Stimulated activated CD8-positive, alpha-beta memory T cell treated with anti-CD3 and anti-CD28 coated beads, Interleukin-12 subunit alpha, Interleukin-12 subunit beta, amount 100 ng/mL, for 24 hours (primary cell): ENCODE results near the gene CFAP20DC.
"Not testable (repeated sequence)": the region's sequence is repeated elsewhere in the genome, so short reads cannot be mapped to it uniquely, and the experiment has no call there.

Source experiments
- DNase-seq: peaks from one replicate; pipeline ENCODE4 v3.0.0-alpha.2; 2020; ENCODE audit errors: extremely low read depth

The CFAP20DC gene

DNA sequence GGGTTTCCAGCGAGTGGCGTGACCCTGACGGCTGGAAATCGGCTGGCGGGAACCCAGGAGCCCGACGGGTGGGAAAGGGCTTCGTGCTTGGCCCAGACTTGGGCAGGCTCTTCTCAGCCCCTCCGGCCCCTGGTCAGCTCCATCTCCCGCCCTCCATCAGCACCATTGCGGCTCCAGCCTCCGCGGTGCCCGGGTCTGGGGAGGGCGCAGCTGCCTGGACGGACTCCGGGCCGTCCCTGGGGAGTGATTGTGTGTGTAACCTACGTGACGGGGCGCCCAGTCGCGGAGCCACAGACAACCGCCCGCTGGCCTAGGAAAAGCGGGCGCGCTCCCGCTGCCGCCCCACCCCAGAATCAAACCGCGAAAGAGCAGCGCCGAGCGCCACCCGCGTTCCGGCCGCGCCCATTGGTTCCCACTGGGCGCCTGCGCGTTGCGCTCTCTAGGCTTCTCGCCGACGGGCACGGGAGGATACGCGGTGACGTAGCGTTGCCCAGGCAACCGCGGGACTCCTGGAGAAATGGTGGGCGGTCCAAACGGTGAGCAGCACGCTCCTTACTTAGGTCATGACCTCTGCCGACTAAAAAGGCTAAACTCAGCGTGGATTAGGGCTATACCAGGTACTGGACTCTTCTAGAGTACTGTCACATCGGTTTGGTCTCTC, at the start of gene CFAP20DC:
Gene CFAP20DC, minus strand, starts transcription at position 355 of the 661 bp plus-strand sequence. CDS start 394 bp downstream, outside the sequence.
- DNase-seq: peak; percentile 87

DNA sequence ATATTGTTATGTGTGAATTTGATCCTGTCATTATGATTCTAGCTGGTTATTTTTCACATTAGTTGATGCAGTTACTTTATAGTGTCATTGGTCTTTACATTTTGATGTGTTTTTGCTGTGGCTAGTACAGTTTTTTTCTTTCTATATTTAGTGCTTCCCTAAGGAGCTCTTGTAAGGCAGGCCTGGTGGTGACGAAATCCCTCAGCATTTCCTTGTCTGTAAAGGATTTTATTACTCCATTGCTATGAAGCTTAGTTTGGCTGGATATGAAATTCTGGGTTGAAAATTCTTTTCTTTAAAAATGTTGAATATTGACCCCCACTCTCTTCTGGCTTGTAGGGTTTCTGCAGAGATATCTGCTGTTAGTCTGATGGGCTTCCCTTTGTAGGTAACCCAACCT, 48.7 kb upstream of the CFAP20DC start:
- DNase-seq: not testable (repeated sequence)

DNA sequence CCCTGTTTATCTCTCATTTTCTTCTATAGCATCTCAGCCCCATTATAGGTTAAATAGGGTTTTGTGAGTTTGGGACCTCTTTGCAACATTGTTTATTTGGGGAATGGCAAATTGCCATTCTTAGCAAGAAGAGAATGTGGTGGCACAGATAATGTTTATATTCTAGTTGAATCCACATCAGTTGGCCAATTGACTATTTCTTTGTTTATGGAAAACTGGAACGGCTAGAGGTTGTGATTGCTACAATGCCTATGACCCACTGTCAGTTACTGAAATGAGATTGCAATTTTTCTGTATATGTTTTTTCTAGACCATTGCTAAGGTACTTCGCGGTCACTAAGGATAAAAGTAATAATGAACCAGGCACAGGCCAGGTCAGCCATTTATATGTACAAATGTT, 44.6 kb upstream of the CFAP20DC start:
- no peak for DNase-seq

DNA sequence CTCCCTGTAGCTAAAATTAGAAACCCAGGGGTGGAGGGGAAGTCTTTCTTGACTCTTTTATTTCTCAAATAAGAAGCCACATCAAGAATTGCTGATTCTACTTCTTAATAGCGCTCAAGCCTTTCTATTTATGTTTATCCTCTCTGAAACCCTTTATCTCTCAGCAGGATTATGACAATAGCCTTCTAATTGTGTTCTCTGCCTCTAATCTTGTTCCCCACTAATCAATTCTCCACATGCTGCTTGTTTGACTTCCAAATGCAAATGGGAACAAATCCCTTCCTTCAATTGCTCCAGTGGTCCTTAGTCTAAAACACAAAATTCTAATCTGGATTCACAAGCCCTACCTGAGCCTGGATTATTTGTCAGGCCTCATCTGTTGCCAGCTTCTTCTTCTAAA, 43.7 kb upstream of the CFAP20DC start:
- DNase-seq: no peak

DNA sequence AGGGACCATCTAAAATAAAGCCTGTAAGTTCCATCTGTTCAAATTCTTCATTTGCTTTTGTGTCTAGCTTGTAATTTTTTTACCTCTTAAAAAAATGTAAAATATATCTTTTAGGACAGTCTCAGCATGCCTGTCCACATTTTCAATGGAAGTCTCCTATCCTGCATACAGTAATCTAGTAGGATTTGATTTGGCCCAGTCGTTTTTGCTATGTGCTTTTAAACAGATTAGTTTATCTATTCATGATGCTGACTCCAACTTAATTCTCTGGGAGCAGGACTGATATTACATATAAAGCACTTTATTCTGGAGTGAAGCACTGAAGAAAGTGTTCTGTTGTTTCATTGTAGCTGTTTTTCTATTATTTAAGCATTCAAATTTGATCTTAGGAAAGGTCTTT, 38.9 kb upstream of the CFAP20DC start:
- DNase-seq: no peak

DNA sequence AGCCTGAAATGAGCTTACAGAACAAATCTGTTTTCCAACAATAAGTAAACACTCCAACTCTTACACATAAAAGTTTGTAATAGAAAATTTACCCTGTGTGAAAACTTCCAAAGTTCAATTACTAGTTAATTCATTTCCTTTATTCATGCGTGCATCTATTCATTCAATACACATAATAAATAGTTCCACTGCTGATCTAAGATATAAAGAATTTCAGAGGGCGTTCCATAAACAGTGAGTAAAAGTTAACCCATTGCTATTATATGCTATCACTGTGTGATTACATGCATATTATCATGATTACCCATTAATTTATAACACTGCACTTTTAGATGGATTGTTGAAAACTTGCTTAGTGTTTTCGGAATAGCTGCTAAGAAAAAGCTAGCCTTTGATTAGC, 36.2 kb upstream of the CFAP20DC start:
- DNase-seq: no peak

DNA sequence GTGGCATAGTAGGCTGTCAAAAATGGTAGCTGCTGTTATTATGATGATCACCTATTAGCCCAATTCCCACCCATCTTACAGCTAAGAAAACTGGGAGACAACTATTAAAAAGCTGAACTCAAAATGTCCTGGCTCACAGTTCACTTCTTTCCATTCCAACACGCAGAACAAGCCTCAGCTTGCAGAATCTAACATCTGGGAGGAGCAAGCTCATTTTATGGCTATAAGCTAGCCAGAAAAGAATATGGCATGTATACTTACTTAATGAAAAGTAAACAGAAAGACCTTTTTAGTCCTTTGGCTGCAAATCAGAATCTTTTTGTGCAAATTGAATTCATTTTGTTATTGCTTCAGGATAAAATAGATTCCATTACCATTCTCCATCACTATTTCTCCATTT, 34.8 kb upstream of the CFAP20DC start:
- DNase-seq: no peak

DNA sequence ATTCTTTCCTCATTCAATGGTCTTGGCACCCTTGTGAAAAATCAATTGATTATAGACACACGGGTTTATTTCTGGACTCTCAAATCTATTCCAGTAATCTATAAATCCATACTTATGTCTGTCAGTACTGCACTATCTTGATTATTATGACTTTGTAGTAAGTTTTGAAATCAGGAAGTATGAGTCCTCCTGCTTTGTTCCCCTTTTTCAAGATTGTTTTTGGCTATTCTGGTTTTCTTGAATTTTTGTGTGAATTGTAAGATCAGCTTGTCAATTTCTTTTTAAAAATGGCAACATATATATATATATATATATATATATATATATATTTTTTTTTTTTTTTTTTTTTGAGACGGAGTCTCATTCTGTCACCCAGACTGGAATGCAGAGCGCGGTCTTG, 32.3 kb upstream of the CFAP20DC start:
- no peak for DNase-seq

DNA sequence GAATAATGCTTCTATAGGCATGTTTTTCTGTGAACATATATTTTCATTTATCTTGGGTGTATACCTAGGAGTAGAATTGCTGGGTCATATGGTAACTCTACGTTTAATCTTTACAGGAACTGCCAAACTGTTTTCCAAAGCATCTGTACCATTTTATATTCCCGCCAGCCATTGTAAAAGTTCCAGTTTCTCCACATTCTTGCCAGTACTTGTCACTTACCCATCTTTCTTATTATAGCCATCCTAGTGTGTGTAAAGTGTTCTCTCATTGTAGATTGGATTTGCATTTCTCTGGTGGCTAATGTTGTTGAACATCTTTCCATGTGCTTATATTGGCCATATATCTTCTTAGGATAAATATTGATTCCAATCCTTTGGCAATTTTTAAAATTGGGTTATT, 31.2 kb upstream of the CFAP20DC start:
- no peak for DNase-seq

DNA sequence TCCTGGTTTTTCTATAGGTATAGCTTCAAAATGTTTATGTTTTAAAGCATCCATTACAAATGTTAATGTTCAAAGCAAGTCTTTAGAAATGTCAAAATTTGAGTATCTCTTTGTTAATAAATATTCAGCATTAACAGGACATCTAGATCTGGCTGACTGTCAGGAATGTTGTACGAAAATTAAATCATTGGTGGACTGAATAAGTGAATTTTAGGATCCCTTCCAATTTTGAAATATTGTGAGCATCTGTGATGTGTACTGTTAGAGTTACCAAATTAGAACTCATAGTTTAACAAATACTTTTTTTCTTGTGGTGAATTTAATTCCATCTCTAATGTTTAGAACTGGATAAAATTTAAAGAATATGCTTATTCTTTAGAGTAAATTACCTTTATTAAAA, 30.1 kb upstream of the CFAP20DC start:
- no peak for DNase-seq

DNA sequence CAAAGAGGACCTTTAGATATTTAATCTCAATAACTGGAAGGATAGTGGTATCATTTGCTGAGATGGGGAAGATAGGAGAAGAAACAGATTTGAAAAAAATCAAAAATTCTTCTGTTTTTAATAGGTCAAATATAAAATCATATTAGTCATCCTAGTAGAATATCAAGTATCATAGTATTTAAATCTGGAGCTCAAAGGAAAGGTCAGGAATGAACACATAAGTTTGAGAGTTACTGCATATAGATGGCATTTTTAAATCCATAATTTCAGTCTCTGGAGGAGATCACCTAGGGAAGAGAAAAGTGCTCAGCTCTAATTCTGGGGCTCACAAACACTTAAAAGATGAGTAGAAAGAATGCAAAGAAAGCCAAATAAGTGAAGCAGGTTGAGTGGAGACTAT, 24.9 kb upstream of the CFAP20DC start:
- DNase-seq: no peak

DNA sequence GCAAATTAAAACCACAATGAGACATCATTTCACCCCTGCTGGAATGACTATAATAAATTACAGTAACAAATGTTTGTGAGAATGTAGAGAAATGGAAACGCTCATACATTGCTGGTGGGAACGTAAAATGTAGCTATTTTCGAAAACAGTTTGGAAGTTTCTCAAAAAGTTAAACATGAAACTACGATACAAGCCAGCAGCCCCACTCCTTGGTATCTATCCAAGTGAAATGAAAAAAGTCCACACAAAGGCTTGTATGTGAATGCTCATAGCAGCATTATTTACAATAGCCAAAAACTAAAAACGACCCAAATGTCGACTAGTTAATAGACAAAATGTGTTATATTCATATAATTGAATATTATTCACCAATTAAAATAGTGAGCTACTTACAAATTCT, 22.9 kb upstream of the CFAP20DC start:
- no peak for DNase-seq

DNA sequence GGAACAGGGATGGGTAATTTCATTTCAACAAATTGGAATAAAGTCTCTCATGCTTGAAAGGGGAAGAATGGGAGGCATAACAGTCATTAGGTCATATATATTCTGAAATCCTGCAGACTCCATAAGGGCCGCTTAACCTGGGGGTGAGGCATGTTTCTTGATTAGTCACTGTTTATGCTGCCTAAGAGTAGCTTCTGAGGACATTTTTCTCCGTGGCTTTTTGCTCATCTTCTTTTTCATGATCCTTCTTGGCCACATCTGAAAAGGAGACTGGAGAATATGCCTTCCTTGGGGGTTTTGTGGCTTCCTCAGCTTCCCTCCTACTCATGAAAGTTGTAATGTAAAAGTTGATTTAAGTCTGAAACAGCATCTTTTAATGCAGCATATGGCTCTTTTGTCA, 20.0 kb upstream of the CFAP20DC start:
- no peak for DNase-seq

DNA sequence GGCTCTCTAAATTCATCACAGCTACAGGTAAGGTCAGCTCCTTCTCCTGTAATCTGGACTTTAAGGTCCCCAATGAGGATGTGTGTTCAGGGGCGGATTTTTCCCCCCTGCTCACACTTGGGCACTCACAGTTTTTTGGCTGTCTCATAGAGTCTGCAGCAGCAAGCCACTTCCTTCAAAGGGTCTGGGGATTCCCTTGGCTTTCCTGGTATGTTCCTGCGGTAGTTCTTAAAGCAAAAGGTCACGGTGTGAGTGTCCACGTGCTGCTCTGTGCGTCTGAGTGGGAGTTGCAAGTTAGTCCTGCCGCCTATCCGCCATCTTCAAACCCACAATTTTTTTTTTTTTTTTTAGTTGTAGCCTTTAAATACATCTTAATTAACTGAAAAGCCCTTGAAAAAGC, 15.4 kb upstream of the CFAP20DC start:
- no peak for DNase-seq

DNA sequence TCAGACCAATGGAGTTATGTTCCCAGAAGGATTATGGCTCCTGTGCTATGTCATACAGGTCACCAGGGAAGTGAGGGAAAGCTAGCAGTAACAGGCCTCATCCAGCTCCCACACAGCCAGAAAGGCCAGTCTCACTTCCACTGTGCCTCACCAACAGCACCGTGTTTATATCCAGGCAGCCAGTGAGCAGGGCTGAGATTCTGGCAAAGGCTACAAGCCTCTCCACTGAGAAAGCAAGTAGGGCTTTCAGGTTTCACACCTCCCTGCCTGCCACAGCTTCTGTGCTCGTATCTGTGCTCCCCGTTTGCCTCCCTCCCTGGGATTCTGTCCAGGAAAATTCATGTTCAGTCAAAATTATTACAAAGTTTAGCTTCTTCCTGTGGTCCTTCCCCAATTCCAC, 14.9 kb upstream of the CFAP20DC start:
- no peak for DNase-seq

DNA sequence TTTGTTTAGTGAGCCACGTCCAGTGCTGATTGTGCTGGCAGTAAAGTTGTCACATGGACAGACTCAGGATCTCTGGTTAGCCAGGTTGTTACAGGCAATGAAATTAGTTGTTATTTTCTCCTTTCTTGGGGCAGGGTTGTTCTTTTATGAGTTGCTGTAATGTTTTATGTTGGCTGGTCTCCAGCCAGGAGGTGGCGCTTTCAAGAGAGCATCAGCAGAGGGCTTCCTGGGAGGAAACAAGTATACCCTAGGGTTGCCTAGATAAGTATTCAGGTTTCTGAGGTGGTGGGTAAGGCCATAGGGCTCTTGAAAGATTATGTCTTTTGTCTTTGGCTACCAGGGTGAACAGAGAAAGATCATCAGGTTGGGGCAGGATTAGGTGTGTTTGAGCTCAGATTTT, 14.5 kb upstream of the CFAP20DC start:
- no peak for DNase-seq

DNA sequence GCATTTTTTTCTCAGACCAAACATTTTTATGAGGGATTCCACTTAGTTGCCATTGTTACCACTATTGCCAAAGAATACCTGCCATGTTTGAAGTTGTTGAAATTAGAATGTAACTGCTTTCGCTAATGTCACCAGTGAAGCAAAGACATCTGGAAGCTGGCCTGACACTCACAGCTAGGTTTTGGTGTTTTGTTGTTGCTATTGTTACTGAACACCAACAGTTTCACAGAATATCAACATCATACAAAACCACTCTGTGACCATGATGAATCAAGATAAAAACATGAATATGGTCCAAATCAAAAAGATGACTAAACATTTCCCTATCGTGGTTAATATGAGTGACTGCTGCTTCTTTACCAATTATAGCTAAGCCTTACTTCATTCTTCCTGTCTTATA, 6.9 kb upstream of the CFAP20DC start:
- DNase-seq: no peak

DNA sequence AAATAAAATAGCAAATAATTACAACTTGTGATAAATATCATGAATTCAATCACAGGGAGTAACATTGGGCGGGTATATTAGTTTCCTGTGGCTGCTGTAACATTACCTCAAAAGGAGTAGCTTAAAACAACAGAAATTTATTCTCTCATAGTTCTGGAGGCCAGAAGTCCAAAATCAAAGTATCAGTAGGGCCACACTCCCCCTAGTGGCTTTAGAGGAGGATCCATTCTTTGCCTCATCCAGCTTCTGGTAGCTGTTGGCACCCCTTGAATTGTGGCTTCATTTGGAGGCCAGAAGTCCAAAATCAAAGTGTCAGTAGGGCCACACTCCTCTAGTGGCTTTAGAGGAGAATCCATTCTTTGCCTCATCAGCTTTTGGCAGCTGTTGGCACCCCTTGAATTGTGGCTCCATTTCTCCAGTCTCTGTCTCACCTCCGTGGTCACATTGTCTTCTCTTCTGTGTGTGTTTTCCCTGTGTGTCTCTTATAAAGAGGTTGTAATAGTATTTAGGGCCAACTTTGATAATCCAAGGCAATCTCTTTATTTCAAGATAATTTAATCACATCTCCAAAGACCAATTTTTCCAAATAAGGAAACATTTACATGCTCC, 3.1 kb upstream of the CFAP20DC start:
- DNase-seq: no peak

DNA sequence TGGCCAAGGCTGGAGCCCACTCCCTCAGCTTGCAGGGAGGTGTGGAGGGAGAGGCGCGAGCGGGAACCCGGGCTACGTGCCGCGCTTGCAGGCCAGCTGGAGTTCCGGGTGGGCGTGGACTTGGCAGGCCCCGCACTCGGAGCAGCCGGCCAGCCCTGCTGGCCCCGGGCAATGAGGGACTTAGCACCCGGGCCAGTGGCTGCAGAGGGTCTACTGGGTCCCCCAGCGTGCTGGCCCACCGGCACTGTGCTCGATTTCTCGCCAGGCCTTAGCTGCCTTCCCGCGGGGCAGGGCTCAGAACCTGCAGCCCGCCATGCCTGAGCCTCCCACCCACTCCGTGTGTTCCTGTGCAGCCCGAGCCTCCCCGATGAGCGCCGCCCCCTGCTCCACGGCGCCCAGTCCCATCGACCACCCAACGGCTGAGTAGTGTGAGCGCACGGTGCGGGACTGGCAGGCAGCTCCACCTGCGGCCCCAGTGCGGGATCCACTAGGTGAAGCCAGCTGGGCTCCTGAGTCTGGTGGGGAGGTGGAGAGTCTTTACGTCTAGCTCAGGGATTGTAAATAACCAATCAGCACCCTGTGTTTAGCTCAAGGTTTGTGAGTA, 1.1 kb upstream of the CFAP20DC start:
- DNase-seq: not testable (repeated sequence)

DNA sequence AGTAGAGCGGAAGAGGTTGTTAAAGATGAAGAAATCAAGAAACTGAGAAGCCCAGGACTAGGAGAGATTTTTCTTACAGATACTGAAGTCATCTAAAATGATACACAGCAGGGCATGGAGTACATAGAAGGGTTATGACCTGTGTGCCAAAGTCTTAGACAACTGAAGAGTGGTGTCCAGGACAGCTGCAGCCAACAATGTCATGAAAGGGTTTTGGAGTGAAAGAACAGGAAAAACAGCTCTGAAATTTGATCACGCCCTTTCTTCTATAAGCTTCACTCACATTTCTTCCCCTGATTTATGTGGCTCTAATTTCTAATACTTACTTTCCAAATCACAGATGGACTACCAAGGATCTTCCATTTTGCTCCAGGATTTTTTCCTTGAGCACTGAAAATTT, 3.0 kb downstream of the CFAP20DC start:
- no peak for DNase-seq

DNA sequence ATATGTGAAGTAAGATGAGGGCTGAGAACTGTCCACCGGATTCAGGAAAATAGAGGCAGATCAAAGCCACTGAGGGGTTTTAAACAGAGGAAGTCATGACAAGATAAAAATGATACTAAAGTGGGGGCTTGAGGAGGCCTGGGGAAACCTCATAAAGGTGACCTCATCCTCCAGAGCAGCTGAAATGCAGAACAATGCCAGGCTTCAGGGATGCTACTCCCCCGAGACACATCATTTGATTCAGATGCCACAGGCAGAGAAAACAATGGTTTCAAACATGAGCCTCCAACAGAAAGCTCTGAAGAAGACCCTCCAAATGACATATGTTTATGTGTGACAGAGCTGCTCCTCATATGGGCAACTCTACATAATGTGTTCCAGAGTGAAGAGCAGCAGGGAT, 6.4 kb downstream of the CFAP20DC start:
- no peak for DNase-seq

DNA sequence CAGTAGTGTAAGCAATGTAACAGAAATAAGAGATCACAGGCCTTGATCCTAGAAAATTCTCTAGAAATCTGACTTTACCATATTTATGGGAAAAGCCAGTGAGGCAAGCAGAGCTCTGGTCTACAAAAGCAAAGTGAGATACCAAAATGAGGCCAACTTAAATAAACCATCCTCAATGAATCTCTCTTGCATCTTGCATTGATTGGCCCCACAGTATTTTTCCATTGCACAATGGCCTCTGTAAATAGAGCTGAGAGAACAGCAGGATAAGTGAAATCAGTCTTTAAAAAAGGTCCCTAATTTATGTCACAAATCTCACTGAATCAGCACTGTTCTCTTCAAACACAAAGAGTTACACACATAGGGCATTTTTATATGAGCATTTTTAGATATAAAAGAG, 8.9 kb downstream of the CFAP20DC start:
- DNase-seq: no peak

DNA sequence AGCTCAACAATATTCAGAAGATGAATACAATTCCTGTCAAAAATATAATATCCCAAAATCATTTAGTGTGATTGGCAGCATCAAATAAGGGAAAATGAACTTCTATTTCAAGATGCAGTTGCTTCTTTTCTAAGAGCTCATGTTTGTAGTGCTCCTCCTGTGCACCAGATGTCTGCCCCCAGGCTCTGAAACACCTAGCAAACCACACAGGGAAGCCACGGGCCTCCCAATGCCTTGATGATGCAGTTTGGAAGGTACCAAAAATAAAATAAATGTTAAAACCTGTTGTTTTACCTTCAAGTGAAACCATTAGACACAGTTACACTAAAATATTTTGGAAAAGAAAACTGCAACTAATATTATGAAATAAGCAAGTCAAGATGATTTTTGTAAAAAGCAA, 22.2 kb downstream of the CFAP20DC start:
- no peak for DNase-seq

DNA sequence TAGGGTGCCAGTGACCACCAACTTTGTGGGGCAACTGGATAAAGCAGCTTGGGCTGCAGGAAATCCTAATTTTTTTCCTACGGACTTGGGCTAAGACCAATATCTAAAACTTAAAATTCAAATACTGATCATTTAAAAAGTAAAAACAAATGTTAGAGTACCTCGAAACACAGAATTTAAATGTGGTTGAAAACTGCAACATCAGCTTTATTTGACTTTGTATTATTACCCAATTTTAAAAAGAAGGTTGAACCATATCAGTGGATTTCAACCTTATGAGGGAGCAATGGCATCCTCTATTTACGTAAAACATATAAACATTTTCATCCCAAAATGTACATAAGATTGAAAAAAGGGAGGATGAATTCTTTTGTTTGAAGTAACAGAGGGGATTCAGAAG, 26.2 kb downstream of the CFAP20DC start:
- no peak for DNase-seq
